Measurements from ENCODE around the gene ZMIZ1.

ZMIZ1 gene

GRCh38 chr10:79143879-79144278, 75.1 kb downstream of the ZMIZ1 start:
- H3K27ac ChIP-seq = no peak overlapping the region
- TF ChIP-seq CTCF (IDR thresholded peaks at IDR 0.05) (no peak), ZFX (IDR thresholded peaks at IDR 0.05; ENCODE audit: borderline replicate concordance) (no peak)

GRCh38 chr10:79144351-79145173, 75.8 kb downstream of the ZMIZ1 start:
- H3K27ac ChIP-seq = no peak overlapping the region
- TF ChIP-seq ZFX (IDR thresholded peaks at IDR 0.05; ENCODE audit: borderline replicate concordance) (no peak), CTCF (IDR thresholded peaks at IDR 0.05) (no peak)

- TF ChIP-seq CTCF (IDR thresholded peaks at IDR 0.05) = no peak
- TF ChIP-seq ZFX (IDR thresholded peaks at IDR 0.05; ENCODE audit: borderline replicate concordance) = no peak
- H3K27ac ChIP-seq = no peak overlapping the region
Measured at GRCh38 chr10:79145174-79145483, 76.4 kb downstream of the ZMIZ1 start.

GRCh38 chr10:79145517-79146470, 77.0 kb downstream of the ZMIZ1 start:
- H3K27ac ChIP-seq = no peak overlapping the region
- TF ChIP-seq ZFX (IDR thresholded peaks at IDR 0.05; ENCODE audit: borderline replicate concordance) (no peak), CTCF (IDR thresholded peaks at IDR 0.05) (no peak)

- no peak overlapping the region for H3K27ac ChIP-seq
- TF ChIP-seq ZFX (IDR thresholded peaks at IDR 0.05; ENCODE audit: borderline replicate concordance) = no peak
- no peak for TF ChIP-seq CTCF (IDR thresholded peaks at IDR 0.05)
Measured at GRCh38 chr10:79146611-79147130, 77.9 kb downstream of the ZMIZ1 start.

GRCh38 chr10:79147306-79147705, 78.5 kb downstream of the ZMIZ1 start:
- no peak overlapping the region for H3K27ac ChIP-seq
- TF ChIP-seq ZFX (IDR thresholded peaks at IDR 0.05; ENCODE audit: borderline replicate concordance) (no peak), CTCF (IDR thresholded peaks at IDR 0.05) (no peak)
